WTC11 (cell line): ENCODE measurements around the gene SH3BGRL3. TPM values are rescaled to one million over a fixed set of nuclear protein-coding genes. Genes with fewer than 3 reads are reported as not detected.

ENCODE experiments used
- ATAC-seq: fragments of 200-7000 bp; cut with Tn5 transposase; 2 replicates; pipeline ENCODE4 v1.10.0; 2021; ENCODE audit warnings: mild to moderate bottlenecking, moderate library complexity
- CTCF ChIA-PET: fragments of 300-600 bp; sonication (Branson Sonifier 250); formaldehyde crosslinking; loops from one replicate; lab custom pipeline; 2021; ENCODE audit warnings: antibody characterized with exemption; lab: Charles Lee
- POLR2A ChIA-PET: fragments of 350-600 bp; sonication (Branson Sonifier 250); formaldehyde crosslinking; loops from one replicate; lab custom pipeline; 2021; ENCODE audit warnings: antibody characterized with exemption; lab: Charles Lee
- DNase-seq: peaks from one replicate; pipeline ENCODE4 v3.0.0; 2021; ENCODE audit warnings: low spot score
- H3K27ac Mint-ChIP-seq: 2 replicates; pipeline ENCODE4 v1.8.0; 2021; ENCODE audit warnings: mixed read lengths
- H3K27me3 Mint-ChIP-seq: 2 replicates; pipeline ENCODE4 v1.8.0; 2021; ENCODE audit warnings: low read depth, mild to moderate bottlenecking, moderate library complexity, mixed read lengths
- H3K36me3 Mint-ChIP-seq: 2 replicates; pipeline ENCODE4 v1.8.0; 2021; ENCODE audit warnings: mixed read lengths
- H3K4me1 Mint-ChIP-seq: 2 replicates; pipeline ENCODE4 v1.8.0; 2022; ENCODE audit warnings: mixed read lengths
- H3K4me3 Mint-ChIP-seq: 2 replicates; pipeline ENCODE4 v1.8.0; 2021; ENCODE audit warnings: mild to moderate bottlenecking, moderate library complexity, mixed read lengths
- H3K9me3 Mint-ChIP-seq: 2 replicates; pipeline ENCODE4 v1.8.0; 2021; ENCODE audit warnings: mixed read lengths
- ATF1 ChIP-seq: sonication (generic); formaldehyde crosslinking; IDR thresholded peaks from 2 replicates; pipeline ENCODE4 v1.8.1; 2023; ENCODE audit warnings: mild to moderate bottlenecking, moderate library complexity, missing genetic modification reagents
- CREM ChIP-seq: sonication (generic); formaldehyde crosslinking; IDR thresholded peaks from 2 replicates; pipeline ENCODE4 v1.8.1; 2022; ENCODE audit warnings: mild to moderate bottlenecking, missing genetic modification reagents, moderate library complexity
- CTCF ChIP-seq: fragments of 200-600 bp; IDR thresholded peaks from 2 replicates; pipeline ENCODE4 v1.8.0; 2022; ENCODE audit warnings: antibody characterized with exemption
- E2F4 ChIP-seq: sonication (generic); formaldehyde crosslinking; IDR thresholded peaks from 2 replicates; pipeline ENCODE4 v1.8.1; 2022; ENCODE audit warnings: low read depth, mild to moderate bottlenecking, moderate library complexity, missing genetic modification reagents, borderline replicate concordance
- EMX1 ChIP-seq: fragments of 250-450 bp; sonication (Bioruptor Pico); IDR thresholded peaks from 2 replicates; pipeline ENCODE4 v1.8.0; 2021; ENCODE audit warnings: mild to moderate bottlenecking
- ETV6 ChIP-seq: sonication (generic); formaldehyde crosslinking; IDR thresholded peaks from 2 replicates; pipeline ENCODE4 v1.8.1; 2022; ENCODE audit warnings: mild to moderate bottlenecking, missing genetic modification reagents
- FOXK1 ChIP-seq: sonication (generic); formaldehyde crosslinking; IDR thresholded peaks from 2 replicates; pipeline ENCODE4 v1.8.0; 2022; ENCODE audit warnings: mild to moderate bottlenecking, moderate library complexity, missing genetic modification reagents
- GRHL2 ChIP-seq: fragments of 250-450 bp; sonication (Bioruptor Pico); IDR thresholded peaks from 2 replicates; pipeline ENCODE4 v1.8.0; 2022; ENCODE audit warnings: mild to moderate bottlenecking, moderate library complexity; ENCODE audit not compliant: insufficient replicate concordance, severe bottlenecking
- KAT7 ChIP-seq: sonication (generic); formaldehyde crosslinking; IDR thresholded peaks from 2 replicates; pipeline ENCODE4 v1.8.1; 2023; ENCODE audit warnings: missing genetic modification reagents, mild to moderate bottlenecking, borderline replicate concordance
- NFYB ChIP-seq: sonication (generic); formaldehyde crosslinking; conservative IDR thresholded peaks from 2 replicates; pipeline ENCODE4 v1.8.0; 2022; ENCODE audit warnings: low read depth, missing genetic modification reagents
- NR1H2 ChIP-seq: sonication (generic); formaldehyde crosslinking; IDR thresholded peaks from 2 replicates; pipeline ENCODE4 v1.9.0; 2021; ENCODE audit warnings: mild to moderate bottlenecking, moderate library complexity, missing genetic modification reagents
- NR3C1 ChIP-seq: sonication (generic); formaldehyde crosslinking; conservative IDR thresholded peaks from 2 replicates; pipeline ENCODE4 v1.8.1; 2023; ENCODE audit warnings: low read depth, mild to moderate bottlenecking, missing genetic modification reagents
- PRRX2 ChIP-seq: fragments of 250-450 bp; sonication (Bioruptor Pico); IDR thresholded peaks from 2 replicates; pipeline ENCODE4 v1.8.0; 2021; ENCODE audit warnings: mild to moderate bottlenecking
- TEAD1 ChIP-seq: sonication (generic); formaldehyde crosslinking; IDR thresholded peaks from 2 replicates; pipeline ENCODE4 v1.8.0; 2022; ENCODE audit warnings: mild to moderate bottlenecking, missing genetic modification reagents
- USF2 ChIP-seq: sonication (generic); formaldehyde crosslinking; IDR thresholded peaks from 2 replicates; pipeline ENCODE4 v1.8.1; 2023; ENCODE audit warnings: mild to moderate bottlenecking, missing genetic modification reagents, moderate library complexity
- ZNF138 ChIP-seq: sonication (generic); formaldehyde crosslinking; conservative IDR thresholded peaks from 2 replicates; pipeline ENCODE4 v1.8.1; 2022; ENCODE audit warnings: mild to moderate bottlenecking, moderate library complexity, missing genetic modification reagents
- ZNF219 ChIP-seq: sonication (generic); formaldehyde crosslinking; IDR thresholded peaks from 2 replicates; pipeline ENCODE4 v1.8.0; 2023; ENCODE audit warnings: missing genetic modification reagents, mild to moderate bottlenecking, borderline replicate concordance
- ZNF317 ChIP-seq: sonication (generic); formaldehyde crosslinking; IDR thresholded peaks from 2 replicates; pipeline ENCODE4 v1.8.1; 2023; ENCODE audit warnings: low read depth, mild to moderate bottlenecking, moderate library complexity, missing genetic modification reagents, borderline replicate concordance
- ZNF671 ChIP-seq: fragments of 250-450 bp; sonication (Bioruptor Pico); IDR thresholded peaks from 2 replicates; pipeline ENCODE4 v1.8.0; 2021; ENCODE audit warnings: mild to moderate bottlenecking
- total RNA-seq: library from RNA; stranded (reverse); gene quantifications from 3 replicates; pipeline ENCODE4 v1.2.3, GENCODE V29; 2021
- TF ChIP-seq, protein P1 (sequence below): fragments of 250-450 bp; sonication (Bioruptor Pico); IDR thresholded peaks from 2 replicates; pipeline ENCODE4 v2.1.2; 2022; ENCODE audit warnings: mild to moderate bottlenecking, moderate library complexity
- TF ChIP-seq, protein P2 (sequence below): sonication (generic); formaldehyde crosslinking; IDR thresholded peaks from 2 replicates; pipeline ENCODE4 v1.8.0; 2022; ENCODE audit warnings: mild to moderate bottlenecking, missing genetic modification reagents

Gene SH3BGRL3
- total RNA-seq, 1 experiment from 2014 or later: 70.8 TPM

DNA sequence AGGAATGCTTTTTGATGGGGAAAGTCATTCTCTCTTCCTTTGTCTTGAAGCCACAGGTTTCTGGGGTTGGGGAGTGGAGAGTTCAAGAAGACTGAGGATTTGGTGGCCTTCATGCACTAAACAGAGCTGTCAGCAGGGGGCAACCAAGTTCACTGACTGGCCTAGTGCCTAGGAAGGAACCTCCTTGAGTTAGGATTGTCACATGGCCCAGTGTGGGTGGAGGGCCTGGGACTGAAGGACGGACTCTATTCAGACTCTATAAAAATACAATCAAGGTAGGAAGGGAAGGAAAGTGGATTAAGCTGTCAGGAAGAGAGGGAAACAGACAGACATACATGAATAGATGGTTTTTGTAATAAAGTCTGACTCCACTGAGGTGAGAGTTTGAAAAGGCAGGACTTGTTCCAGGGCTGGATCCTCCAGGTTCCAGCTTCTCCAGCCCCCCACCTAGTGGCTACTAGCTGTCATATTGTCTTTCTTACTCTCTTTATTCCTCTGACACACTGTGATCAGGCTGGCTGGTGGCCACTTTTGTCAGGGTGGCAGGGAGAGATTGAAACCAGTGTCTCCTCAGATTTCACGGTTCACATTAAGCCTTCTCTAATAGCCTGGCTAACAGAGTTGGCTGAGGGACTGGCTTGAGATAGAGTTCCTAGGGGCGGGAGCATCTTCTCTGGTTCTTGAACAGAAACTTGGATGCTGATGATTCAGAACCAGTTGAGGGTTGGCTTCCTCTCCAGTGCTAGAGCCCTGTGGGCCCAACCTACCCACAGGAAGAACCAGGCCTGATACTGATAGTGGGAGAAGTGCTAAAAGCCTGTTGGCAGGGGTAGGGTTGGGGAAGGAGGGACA is 4.1 kb upstream of the SH3BGRL3 start:
- peaks cover 68% of the 10 kb centered on the region for H3K36me3 Mint-ChIP-seq
- DNase-seq (peak; percentile 91), ATAC-seq (peak; percentile 63)
- no peak for TF ChIP-seq ZNF138
- no peak for TF ChIP-seq ZNF219 (CRISPR knock-in tag)
- TF ChIP-seq CTCF: peak; percentile 55; the same call in 1 of the 2 replicates
- no peak for TF ChIP-seq EMX1 (CRISPR knock-in tag)
- no peak for TF ChIP-seq NFYB (CRISPR knock-in tag)
- TF ChIP-seq, protein P1, sequence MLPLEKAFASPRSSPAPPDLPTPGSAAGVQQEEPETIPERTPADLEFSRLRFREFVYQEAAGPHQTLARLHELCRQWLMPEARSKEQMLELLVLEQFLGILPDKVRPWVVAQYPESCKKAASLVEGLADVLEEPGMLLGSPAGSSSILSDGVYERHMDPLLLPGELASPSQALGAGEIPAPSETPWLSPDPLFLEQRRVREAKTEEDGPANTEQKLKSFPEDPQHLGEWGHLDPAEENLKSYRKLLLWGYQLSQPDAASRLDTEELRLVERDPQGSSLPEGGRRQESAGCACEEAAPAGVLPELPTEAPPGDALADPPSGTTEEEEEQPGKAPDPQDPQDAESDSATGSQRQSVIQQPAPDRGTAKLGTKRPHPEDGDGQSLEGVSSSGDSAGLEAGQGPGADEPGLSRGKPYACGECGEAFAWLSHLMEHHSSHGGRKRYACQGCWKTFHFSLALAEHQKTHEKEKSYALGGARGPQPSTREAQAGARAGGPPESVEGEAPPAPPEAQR: no peak
- TF ChIP-seq USF2 (CRISPR knock-in tag): peak; percentile 78
- TF ChIP-seq, protein P2, sequence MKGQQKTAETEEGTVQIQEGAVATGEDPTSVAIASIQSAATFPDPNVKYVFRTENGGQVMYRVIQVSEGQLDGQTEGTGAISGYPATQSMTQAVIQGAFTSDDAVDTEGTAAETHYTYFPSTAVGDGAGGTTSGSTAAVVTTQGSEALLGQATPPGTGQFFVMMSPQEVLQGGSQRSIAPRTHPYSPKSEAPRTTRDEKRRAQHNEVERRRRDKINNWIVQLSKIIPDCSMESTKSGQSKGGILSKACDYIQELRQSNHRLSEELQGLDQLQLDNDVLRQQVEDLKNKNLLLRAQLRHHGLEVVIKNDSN (CRISPR knock-in tag): peak; percentile 82; the same call in 1 of the 2 replicates
- TF ChIP-seq TEAD1 (CRISPR knock-in tag): no peak
- no peak for TF ChIP-seq PRRX2
- peaks cover 18% of the 10 kb centered on the region for H3K4me1 Mint-ChIP-seq
- H3K9me3 Mint-ChIP-seq: no peaks in the 10 kb centered on the region
- POLR2A ChIA-PET: interaction anchor here (0.6 to 1.1 kb wide), 2 partner anchors 10 to 44 kb away, joined by 3 to 4 read pairs; no protein-coding TSS in a partner anchor
- H3K4me3 Mint-ChIP-seq: no peak overlapping the region
- CTCF ChIA-PET: interaction anchor here (0.5 to 2.9 kb wide), 38 partner anchors 10 to 181 kb away, joined by 3 to 35 read pairs (median 4); partner anchors contain the start of genes CATSPER4, CD52, CEP85 and CNKSR1
- H3K27ac Mint-ChIP-seq: peak overlapping the region; percentile 52; the same call in 1 of the 2 replicates
- H3K27me3 Mint-ChIP-seq: no peaks in the 10 kb centered on the region

- no peak overlapping the region for H3K4me3 Mint-ChIP-seq
- H3K36me3 Mint-ChIP-seq: peaks cover 63% of the 10 kb centered on the region
- ATAC-seq (no peak), DNase-seq (no peak)
- POLR2A ChIA-PET: interaction anchor here (1.1 kb wide), 1 partner anchor 9 kb away, joined by 4 read pairs; no protein-coding TSS in a partner anchor
- H3K27ac Mint-ChIP-seq: no peak overlapping the region
- CTCF ChIA-PET: interaction anchor here (0.9 to 2.9 kb wide), 26 partner anchors 9 to 182 kb away, joined by 3 to 35 read pairs (median 6); partner anchors contain the start of genes CATSPER4, CD52, CEP85 and ZNF593
- no peaks in the 10 kb centered on the region for H3K27me3 Mint-ChIP-seq
- no peaks in the 10 kb centered on the region for H3K9me3 Mint-ChIP-seq
- H3K4me1 Mint-ChIP-seq: peaks cover 25% of the 10 kb centered on the region
- TF ChIP-seq ZNF317 (CRISPR knock-in tag): no peak
Observed at GRCh38 chr1:26276432-26276838, 3.5 kb upstream of the SH3BGRL3 start.

- ChIA-PET POLR2A (no interaction called here), CTCF (interaction anchor here (0.6 to 1.3 kb wide), 2 partner anchors 87 to 140 kb away, joined by 3 to 4 read pairs; no protein-coding TSS in a partner anchor)
- no peaks in the 10 kb centered on the region for H3K9me3 Mint-ChIP-seq
- H3K27ac Mint-ChIP-seq: no peak overlapping the region
- no peaks in the 10 kb centered on the region for H3K27me3 Mint-ChIP-seq
- DNase-seq: no peak
- no peak for ATAC-seq
- H3K4me1 Mint-ChIP-seq: peaks cover 30% of the 10 kb centered on the region
- H3K36me3 Mint-ChIP-seq: peaks cover 56% of the 10 kb centered on the region
- H3K4me3 Mint-ChIP-seq: no peak overlapping the region
- TF ChIP-seq ATF1 (CRISPR knock-in tag) (no peak), ETV6 (CRISPR knock-in tag) (no peak), ZNF671 (CRISPR knock-in tag) (no peak), FOXK1 (no peak), CTCF (no peak), NR1H2 (CRISPR knock-in tag) (no peak), EMX1 (CRISPR knock-in tag) (no peak), E2F4 (no peak), GRHL2 (CRISPR knock-in tag) (no peak), CREM (CRISPR knock-in tag) (no peak), NR3C1 (CRISPR knock-in tag) (no peak), ZNF219 (CRISPR knock-in tag) (no peak), KAT7 (CRISPR knock-in tag) (no peak)
- TF ChIP-seq, protein P2 (CRISPR knock-in tag): no peak
Observed at GRCh38 chr1:26277261-26277661, 2.6 kb upstream of the SH3BGRL3 start.
